Stimulated activated CD4-positive, alpha-beta T cell treated with anti-CD3 and anti-CD28 coated beads, Interleukin-1b, Interleukin-23, amount 100 ng/mL, for 1 hour (primary cell): ENCODE results near the gene ASB12.
A peak's percentile ranks its signal among the peaks of the same experiment; 100 is the strongest.
"Not testable (repeated sequence)": the region's sequence is repeated elsewhere in the genome, so short reads cannot be mapped to it uniquely, and the experiment has no call there.

Experiments used
- DNase-seq, 2 donors: peaks; one replicate each; pipeline ENCODE4 v3.0.0-alpha.2; 2020; ENCODE audit warnings: low read depth in 2 of 2

The ASB12 gene

GRCh38 chrX:64230123-64230970 lies at the start of gene ASB12:
Gene ASB12, minus strand, starts transcription at chrX:64230607. Its CDS starts 4,957 bp downstream, at chrX:64225650.
- no peak for DNase-seq

DNA sequence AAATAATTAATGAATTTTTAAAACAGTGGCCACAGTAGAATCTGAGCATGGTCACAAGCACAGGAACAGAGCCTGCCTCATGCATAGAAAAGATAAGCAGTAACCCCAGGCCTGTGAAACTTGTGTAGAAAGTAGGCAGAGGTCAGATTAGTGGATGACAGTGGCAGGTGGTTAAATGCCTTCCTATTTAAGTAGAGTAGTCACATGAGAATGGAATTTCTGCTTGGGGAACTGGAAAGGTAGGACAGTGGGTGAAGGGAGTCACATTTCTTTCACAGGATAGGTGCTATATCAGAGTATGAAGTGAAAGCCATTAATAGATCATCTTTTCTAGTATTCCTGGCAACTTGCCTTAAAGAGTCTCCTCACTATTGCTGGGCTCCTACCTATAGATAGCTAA lies 34.9 kb upstream of the ASB12 start:
- no peak for DNase-seq

- DNase-seq: no peak
Observed at GRCh38 chrX:64229154-64229553, 1.3 kb downstream of the ASB12 start.

- DNase-seq: no peak
Observed at GRCh38 chrX:64218023-64218422, 12.4 kb downstream of the ASB12 start.

GRCh38 chrX:64213989-64214388 lies 16.4 kb downstream of the ASB12 start:
- DNase-seq: not testable (repeated sequence)

DNA sequence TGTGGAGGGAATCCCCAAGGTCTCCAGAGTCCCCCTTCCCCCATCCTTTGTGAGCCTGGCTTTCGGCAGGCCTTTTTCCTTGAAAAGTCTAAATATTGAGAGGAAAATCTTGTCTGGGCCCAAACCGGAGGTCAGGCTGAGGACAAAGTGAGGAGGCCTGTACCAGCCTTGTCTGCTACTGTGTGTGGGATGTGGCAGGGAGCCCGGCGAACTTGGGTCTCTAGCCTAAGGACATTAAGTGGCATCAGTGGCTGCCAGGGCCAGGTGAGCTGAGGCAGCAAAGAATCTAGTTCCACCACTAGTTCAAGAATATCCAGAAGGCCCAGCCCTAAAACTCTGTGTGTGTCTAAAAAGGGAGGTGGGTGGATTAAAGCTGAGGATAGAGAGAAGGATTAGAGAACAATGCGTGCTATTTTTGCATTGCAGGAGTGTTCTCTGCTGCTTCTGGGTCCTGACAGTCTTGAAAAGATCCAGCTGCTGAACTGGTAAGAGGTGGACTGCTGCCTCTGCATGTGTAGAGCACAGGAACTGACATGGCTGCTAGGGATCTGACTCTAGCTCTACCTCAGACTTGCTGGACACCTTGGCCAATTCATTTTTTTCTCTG lies 23.7 kb downstream of the ASB12 start:
- DNase-seq: no peak

DNA sequence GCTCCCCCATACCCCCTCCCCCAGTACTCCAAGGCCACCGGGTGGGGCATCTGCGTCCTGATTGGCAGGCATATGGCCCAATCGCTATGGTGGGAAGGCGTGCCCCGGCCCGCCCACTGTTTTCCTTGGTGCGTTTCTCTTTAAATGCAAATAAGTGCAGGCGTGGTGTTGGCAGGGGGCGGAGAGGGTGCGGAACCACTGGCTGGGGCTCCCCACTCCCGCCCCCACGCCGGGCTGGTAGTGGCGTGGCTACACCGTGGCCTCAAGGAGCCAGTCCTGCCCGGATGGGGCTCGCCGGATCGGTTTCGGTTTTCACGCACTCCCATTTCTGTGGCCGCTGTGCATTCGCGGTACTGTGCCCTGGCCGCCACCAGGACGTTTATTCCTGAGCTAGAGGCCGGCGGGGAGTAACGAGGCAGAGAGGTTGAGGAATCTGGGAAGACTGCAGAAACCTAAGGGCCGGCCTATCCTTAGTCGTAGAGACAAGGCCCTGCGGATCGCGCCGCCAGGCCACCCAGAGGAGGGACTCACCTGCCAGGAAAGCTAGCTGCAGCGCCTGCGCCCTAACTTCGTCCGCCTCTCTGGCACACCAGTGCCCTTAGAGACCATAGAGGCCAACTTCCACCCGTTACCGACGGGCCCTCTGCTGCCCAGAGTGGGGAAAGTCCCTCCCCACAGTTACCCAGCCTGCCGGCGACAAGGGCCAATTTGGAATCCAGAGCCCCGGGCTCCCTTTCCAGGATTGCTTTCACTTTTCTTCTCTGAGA lies 24.5 kb downstream of the ASB12 start:
- peak; percentile 64 to 68 for DNase-seq

DNA sequence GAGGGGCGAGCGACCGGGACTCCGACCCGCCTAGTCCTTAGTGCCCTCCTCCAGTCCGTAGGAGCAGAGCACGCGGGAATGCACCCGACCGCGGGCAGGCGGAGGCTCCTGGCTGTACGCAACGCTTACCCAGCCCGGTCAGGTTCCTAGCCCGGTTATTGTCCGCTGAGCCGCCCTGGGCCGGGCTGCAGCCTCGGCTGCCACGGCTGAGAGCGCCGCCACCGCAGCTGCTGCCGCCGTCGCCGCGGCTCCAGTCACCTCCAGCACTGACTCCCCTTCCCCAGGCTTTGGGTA lies 25.0 kb downstream of the ASB12 start, which contains the start of gene AMER1:
Gene AMER1, minus strand, starts transcription at position 268 of the 294 bp plus-strand sequence. CDS start 12,422 bp downstream, outside the sequence.
- no peak for DNase-seq

DNA sequence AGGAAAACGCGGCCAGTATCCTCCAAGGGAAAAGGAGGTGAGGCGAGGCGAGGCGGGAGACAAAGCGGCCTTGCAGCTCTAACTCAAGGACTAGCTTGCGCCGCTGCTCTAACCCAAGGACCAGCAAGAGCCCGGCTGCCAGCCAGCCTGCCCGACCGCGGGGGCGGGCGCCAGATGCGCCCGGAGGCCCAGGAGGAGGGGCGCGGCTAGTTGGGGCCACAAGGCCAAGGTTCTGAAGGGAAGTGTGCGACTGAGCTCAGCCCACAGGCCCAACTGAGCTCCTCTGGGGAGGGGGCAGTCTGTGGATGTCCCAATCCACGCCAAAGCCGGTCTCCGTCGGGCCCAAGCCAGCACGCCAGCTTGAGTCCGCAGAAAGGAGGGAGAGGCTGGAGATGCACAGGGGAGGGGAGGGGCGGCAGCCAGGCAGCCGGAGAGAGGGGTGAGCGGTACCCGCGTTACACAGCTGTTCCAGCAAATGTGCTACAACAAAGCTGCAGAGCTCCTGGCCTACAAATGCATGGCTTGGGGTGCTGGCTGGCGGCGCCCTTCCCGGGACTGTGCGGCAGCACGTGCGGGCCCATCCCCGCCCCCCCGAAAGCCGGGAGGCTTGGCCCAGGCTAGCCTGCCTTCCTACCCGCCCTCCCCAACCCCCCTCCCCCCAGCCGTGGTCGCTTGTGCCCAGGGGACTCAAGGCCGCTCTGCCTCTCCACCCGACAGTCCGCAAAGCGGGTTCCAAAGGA lies 25.5 kb downstream of the ASB12 start:
- DNase-seq: no peak

DNA sequence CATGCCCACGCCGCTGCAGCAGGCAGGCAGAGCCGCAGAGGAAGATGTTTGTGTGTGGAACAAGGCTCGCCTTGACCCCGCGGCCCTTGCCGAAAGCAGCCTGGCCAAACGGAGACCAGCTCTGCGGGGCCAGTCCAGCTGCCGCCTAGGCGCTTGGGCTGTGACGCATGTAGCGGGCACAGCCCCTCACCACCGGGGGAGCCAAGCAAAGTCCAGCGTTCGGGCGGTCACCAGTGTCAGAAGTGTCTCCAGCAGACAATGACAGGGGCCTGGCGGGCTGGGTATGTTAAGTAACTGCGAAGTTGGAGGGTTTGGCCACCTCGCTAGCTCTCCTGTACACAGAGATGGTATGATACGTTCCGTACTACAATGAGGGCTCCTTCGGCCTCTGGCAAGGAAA lies 26.2 kb downstream of the ASB12 start:
- no peak for DNase-seq

DNA sequence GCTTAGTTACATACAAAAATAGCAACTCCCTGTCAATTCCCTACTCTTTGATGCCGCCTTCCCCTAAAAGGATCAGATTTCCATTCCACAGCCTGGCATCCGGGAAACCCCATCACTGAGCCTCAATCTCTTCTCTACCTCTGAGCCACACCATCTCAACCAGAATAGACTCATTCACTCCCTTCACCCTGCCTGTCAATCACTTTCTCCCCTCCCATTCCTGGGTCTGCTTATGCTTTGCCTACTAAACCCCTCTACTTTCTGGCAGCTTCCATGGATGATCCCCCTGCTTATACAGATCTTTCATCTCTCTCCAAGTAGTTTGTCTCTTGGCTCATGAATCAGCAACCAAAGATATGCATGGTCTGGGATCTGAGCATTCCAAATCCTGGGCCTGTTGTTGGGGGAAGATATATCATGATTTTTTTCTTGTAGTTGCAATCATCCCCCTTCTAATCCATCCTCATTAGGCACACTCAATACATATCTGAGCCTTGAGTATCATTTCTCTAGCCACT lies 27.5 kb downstream of the ASB12 start:
- no peak for DNase-seq

DNA sequence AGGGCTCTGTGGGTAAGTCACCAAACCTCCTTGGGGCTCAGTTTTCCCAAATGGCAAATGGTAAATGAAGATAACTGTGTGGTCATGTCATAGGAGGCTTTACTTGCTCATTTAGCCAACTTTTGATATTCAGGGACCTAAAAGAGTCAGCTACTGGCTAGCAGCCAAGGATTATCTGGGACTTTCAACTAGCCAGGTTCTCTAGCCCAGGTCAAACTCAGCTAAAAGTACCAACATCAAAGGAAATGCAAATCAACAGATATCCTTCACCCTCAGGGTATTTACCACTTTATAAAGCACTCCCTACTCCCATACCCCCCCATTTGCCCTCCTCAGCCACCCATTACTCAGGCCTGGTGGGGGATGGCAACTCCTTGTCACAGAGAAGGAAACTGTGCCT lies 32.4 kb downstream of the ASB12 start:
- DNase-seq: no peak

DNA sequence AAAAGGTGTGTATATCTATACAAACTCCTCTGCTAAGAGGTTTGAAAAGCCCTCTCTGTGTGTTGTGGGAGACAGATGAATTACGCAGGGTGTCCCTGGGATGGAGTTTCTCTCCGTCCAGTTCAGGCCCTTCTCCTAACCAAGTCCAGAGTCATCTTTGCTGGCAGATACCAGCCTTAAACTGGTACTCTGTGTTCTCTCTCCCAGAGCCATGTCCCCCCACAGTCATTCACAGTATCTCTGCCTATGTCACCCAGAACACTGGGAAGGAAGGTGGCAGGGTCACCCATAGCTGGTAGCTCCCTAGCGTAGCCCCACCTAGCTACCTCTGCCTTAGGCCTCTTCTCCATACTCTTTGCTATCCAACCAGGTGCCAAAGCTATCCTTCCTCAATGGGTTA lies 33.8 kb downstream of the ASB12 start:
- no peak for DNase-seq

DNA sequence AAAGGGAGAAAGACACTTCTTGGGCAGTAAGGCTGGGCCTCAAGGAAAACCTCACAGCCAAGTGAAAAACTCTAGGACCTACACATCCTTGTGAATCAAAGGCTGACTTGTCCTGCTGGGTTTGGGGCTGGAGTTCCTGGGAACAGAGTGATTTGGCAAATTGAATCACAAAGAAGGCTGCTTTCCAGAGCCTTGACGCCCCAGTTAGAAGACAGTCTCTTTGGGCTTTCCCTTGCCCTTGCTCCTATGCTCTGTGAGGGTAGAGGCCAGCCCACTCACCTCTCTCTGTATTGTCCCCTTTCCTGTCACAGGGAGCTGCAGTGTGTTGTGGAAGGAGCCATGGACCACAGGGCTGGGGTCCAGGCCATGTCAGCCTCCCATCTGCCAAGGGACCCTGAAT lies 34.5 kb downstream of the ASB12 start:
- DNase-seq: no peak

DNA sequence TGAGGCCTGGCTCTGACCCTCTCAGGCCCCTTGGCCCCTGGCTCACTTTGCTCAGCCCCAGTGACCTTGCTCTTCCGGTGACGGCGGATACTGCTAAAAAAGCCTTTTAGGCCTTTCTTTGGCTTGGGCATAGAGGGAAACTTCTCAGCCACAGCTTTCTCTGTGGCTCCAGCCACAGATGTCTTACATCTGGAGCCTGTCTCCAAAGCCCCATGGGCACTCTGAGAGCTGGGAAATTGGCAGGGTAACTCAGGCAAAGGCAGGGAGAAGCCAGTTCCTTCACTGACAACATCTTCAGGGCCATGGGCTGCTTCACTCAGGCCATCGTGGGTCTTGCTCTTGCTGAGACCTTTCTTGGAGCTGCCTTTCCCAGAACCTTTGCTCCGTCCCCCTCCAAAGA lies 37.7 kb downstream of the ASB12 start:
- DNase-seq: no peak

DNA sequence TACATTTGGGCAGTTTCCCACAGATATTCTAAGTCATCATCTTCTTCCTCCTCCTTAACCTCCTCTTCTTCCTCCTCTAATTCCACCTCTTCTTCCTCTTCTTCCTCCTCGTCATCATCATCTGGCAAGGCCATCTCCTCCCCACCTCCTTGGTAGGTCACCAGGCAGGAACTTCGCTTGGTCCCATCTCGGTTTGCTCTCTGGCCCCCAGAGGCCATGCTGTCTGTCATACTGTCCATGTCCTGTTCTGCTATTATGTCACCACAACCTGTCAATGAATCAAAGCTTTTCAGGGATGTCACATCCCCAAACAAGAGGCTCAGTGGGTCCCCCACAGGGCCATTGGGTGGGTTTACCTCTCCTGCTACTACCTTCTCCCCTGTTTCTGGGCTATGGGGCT lies 38.4 kb downstream of the ASB12 start:
- DNase-seq: no peak

- no peak for DNase-seq
Observed at GRCh38 chrX:64191281-64192010, 39.0 kb downstream of the ASB12 start.

- DNase-seq: no peak
Observed at GRCh38 chrX:64190136-64190740, 40.2 kb downstream of the ASB12 start.

DNA sequence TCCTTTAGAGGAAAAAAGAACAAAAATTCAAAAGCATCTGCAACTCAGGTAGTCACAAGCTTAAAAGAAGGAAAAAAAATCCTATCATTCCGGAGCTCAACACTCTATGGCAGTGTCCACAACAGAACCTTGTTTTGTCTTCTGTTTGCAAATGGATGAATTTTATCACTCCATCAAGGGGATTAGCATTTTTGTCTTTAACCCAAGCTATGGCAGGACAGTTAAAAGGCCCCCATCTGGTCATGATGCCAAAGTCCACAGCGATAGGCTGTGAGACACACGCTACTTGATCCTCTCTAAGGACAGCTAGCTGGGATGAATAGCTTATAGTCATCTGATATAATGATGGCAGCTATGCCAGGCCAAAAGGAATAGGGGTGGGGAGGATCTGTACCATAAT lies 41.5 kb downstream of the ASB12 start:
- no peak for DNase-seq

- DNase-seq: no peak
Observed at GRCh38 chrX:64187762-64188150, 42.7 kb downstream of the ASB12 start.
